ENCODE measurements around the gene APCDD1.

- TF ChIP-seq EZH2 (IDR thresholded peaks at IDR 0.05; ENCODE audit: borderline replicate concordance, low read depth, low read length, severe bottlenecking) (no peak), CTCF (IDR thresholded peaks at IDR 0.05; ENCODE audit: borderline replicate concordance, extremely low read depth, low read length, poor library complexity, severe bottlenecking) (no peak)
These were observed 45.6 kb downstream of the APCDD1 start for GRCh38 chr18:10500038-10500437.
